SK-N-SH treated with all-trans-retinoic acid at 6 μM for 48 hours (cell line): ENCODE data around the gene FANCC.

Experiments
- ARNTL ChIP-seq: fragments of 450-650 bp; formaldehyde crosslinking; IDR thresholded peaks from 2 replicates; pipeline ENCODE4 v1.5.0; 2020; ENCODE audit warnings: low read depth, mild to moderate bottlenecking, moderate library complexity, borderline replicate concordance
- PPARA ChIP-seq: fragments of 250-450 bp; sonication (Bioruptor Pico); IDR thresholded peaks from 2 replicates; pipeline ENCODE4 v1.5.0; 2020; ENCODE audit warnings: mild to moderate bottlenecking, borderline replicate concordance
- TOX ChIP-seq: fragments of 250-450 bp; sonication (Bioruptor Pico); IDR thresholded peaks from 2 replicates; pipeline ENCODE4 v1.8.0; 2021; ENCODE audit warnings: mild to moderate bottlenecking, moderate library complexity, borderline replicate concordance
- ZC3H10 ChIP-seq: fragments of 250-450 bp; sonication (Bioruptor Pico); IDR thresholded peaks from 2 replicates; pipeline ENCODE4 v1.5.1; 2021; ENCODE audit warnings: mild to moderate bottlenecking, moderate library complexity
- ZFP30 ChIP-seq: fragments of 450-650 bp; formaldehyde crosslinking; IDR thresholded peaks from 2 replicates; pipeline ENCODE4 v1.5.0; 2022; ENCODE audit warnings: mild to moderate bottlenecking, moderate library complexity
- ZNF70 ChIP-seq: fragments of 450-650 bp; formaldehyde crosslinking; IDR thresholded peaks from 2 replicates; pipeline ENCODE4 v1.5.0; 2020; ENCODE audit warnings: mild to moderate bottlenecking, moderate library complexity
- TF ChIP-seq, protein P1 (sequence below): fragments of 250-450 bp; sonication (Bioruptor Pico); IDR thresholded peaks from 2 replicates; pipeline ENCODE4 v1.8.0; 2020; ENCODE audit warnings: mild to moderate bottlenecking, moderate library complexity, borderline replicate concordance
- TF ChIP-seq, protein P2 (sequence below): fragments of 250-450 bp; sonication (Bioruptor Pico); IDR thresholded peaks from 2 replicates; pipeline ENCODE4 v1.5.1; 2021; ENCODE audit warnings: mild to moderate bottlenecking, moderate library complexity
- TF ChIP-seq, protein P3 (sequence below): fragments of 250-450 bp; sonication (Bioruptor Pico); IDR thresholded peaks from 2 replicates; pipeline ENCODE4 v1.5.1; 2020; ENCODE audit warnings: low read depth, mild to moderate bottlenecking, moderate library complexity

DNA sequence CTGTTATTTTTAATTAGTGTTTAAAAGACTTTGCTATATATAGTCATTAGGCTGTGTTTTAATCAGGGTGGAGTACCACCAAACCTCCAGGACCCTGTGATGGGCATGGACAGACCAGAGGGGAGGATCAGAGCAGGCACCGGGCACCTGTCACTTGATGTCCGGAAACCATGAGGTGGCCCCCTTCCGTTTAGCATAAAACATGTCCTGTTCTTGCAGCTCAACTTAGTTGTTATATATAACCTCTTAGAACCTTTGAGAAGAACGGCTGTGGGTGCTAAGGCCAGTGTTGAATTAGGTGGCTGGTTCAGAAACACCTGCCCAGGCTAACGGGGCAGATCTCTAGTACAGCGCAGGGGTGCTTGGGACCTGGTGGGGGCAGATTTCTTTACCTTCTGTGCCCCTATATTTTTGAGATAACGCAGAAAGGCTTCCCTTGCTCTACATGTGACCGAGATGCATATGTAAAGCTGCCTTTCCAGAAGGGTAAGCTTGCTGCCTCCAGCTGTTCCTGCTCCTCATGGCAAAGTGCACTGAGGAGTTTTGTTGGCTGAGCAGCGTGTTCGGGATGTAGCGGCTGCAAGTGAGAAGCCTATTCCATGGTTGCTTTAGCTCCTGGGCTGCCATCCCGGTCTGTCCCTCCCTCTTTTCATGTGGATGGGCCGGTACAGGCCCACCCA, 255.5 kb downstream of the FANCC start:
- TF ChIP-seq ZNF70 (CRISPR knock-in tag) (no peak), ARNTL (no peak), ZFP30 (CRISPR knock-in tag) (no peak), TOX (CRISPR knock-in tag) (no peak), ZC3H10 (no peak), PPARA (CRISPR knock-in tag) (no peak)
- TF ChIP-seq, protein P1, sequence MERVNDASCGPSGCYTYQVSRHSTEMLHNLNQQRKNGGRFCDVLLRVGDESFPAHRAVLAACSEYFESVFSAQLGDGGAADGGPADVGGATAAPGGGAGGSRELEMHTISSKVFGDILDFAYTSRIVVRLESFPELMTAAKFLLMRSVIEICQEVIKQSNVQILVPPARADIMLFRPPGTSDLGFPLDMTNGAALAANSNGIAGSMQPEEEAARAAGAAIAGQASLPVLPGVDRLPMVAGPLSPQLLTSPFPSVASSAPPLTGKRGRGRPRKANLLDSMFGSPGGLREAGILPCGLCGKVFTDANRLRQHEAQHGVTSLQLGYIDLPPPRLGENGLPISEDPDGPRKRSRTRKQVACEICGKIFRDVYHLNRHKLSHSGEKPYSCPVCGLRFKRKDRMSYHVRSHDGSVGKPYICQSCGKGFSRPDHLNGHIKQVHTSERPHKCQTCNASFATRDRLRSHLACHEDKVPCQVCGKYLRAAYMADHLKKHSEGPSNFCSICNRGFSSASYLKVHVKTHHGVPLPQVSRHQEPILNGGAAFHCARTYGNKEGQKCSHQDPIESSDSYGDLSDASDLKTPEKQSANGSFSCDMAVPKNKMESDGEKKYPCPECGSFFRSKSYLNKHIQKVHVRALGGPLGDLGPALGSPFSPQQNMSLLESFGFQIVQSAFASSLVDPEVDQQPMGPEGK (CRISPR knock-in tag), result no peak
- TF ChIP-seq, protein P2, sequence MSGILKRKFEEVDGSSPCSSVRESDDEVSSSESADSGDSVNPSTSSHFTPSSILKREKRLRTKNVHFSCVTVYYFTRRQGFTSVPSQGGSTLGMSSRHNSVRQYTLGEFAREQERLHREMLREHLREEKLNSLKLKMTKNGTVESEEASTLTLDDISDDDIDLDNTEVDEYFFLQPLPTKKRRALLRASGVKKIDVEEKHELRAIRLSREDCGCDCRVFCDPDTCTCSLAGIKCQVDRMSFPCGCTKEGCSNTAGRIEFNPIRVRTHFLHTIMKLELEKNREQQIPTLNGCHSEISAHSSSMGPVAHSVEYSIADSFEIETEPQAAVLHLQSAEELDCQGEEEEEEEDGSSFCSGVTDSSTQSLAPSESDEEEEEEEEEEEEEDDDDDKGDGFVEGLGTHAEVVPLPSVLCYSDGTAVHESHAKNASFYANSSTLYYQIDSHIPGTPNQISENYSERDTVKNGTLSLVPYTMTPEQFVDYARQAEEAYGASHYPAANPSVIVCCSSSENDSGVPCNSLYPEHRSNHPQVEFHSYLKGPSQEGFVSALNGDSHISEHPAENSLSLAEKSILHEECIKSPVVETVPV (CRISPR knock-in tag), result no peak
- TF ChIP-seq, protein P3, sequence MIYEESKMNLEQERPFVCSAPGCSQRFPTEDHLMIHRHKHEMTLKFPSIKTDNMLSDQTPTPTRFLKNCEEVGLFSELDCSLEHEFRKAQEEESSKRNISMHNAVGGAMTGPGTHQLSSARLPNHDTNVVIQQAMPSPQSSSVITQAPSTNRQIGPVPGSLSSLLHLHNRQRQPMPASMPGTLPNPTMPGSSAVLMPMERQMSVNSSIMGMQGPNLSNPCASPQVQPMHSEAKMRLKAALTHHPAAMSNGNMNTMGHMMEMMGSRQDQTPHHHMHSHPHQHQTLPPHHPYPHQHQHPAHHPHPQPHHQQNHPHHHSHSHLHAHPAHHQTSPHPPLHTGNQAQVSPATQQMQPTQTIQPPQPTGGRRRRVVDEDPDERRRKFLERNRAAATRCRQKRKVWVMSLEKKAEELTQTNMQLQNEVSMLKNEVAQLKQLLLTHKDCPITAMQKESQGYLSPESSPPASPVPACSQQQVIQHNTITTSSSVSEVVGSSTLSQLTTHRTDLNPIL, result no peak
